ENCODE data around the gene VGLL4.

DNA sequence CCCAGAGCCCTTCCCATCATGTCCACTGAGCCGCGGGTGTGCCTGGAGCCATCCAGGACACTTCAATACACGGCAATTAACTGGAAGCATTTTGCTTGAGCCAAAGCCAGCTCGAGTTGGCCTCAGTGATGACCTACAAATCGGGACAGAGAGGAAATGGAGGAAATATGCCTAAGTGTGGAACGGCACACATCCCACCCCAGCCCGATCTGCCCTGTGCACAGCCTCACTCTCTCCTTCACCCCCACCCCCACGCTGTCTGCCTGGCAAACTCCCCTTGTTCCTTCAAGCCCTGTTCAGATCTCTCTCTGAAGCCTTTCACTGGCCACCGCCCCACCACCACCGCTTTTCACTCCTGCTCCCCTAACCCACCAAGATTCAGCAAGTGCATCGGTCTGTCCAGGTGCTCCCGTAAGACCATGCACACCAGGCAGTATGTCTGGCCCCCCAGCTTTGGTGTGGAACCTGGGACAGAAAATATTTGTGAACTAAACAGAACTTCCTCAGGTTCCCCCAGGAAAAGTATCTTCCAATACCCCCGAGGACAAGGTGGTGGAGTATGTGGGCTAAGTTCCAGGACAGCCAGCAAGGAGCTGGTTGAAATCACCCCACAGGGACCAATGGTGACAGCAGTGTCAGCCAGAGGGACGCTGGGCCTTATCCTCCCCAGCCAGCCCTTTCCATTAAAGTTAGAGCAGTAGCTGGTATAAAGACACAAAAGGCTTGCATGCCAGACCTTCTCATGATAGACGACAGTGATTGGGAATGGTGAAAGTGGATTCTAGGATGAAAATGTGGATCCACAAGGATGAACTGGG, 83.7 kb downstream of the VGLL4 start:
- no peak for TF ChIP-seq POLR2A (IDR thresholded peaks at IDR 0.05)
- TF ChIP-seq, protein P1, sequence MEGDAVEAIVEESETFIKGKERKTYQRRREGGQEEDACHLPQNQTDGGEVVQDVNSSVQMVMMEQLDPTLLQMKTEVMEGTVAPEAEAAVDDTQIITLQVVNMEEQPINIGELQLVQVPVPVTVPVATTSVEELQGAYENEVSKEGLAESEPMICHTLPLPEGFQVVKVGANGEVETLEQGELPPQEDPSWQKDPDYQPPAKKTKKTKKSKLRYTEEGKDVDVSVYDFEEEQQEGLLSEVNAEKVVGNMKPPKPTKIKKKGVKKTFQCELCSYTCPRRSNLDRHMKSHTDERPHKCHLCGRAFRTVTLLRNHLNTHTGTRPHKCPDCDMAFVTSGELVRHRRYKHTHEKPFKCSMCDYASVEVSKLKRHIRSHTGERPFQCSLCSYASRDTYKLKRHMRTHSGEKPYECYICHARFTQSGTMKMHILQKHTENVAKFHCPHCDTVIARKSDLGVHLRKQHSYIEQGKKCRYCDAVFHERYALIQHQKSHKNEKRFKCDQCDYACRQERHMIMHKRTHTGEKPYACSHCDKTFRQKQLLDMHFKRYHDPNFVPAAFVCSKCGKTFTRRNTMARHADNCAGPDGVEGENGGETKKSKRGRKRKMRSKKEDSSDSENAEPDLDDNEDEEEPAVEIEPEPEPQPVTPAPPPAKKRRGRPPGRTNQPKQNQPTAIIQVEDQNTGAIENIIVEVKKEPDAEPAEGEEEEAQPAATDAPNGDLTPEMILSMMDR (IDR thresholded peaks at IDR 0.05): no peak
